HG03097 (cell line): ENCODE measurements around the gene KCNMA1.

Source experiments
- ATAC-seq: cut with Tn5 transposase; IDR thresholded peaks from one replicate; pipeline ENCODE4 v1.9.1; 2021; ENCODE audit not compliant: unreplicated experiment, low FRiP score

Gene KCNMA1

GRCh38 chr10:77293773-77294172 lies 343.8 kb downstream of the KCNMA1 start:
- ATAC-seq = no peak

GRCh38 chr10:77293347-77293746 lies 344.3 kb downstream of the KCNMA1 start:
- no peak for ATAC-seq

DNA sequence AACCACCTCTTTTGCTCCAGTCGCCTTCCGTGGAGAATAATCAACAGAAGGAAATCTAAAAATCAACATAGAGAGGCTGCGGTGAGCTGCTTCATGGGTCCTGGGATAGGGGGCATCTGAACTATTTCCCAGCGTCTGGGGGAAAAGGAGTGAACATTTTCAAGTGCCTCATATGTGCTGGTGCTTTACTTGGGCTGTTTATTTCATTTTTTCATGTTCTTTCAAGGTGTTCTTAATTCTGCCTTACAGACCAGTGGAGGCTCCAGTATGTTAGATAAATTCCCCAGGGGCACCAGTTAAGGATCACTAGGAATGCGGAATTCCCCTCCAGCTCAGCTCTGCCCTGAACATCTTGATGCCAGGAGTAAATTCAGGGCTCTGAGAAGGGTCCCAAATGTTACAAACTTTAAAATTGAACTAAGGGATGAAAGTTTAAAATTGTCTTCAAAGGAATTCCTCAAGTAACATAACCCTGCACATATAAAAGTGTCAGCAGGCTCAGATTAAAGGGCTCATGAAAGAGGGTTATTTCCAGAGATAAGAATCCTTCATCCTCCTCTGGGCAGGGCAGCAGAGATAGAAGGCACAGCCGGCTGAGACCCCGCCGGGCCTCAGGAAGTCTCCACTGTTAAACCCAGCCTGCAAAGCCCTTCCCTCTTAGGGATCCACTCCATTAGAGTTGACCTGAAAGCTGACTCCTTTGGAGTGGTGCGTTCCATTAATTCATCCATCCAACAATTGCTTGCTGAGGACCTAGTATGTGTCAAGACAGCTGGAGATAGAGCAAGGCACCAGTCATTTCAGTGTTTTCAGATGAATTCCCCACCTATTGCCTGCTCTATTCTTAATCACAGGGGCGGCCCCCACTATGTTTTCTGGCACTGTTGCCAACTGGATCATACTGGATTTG lies 345.8 kb downstream of the KCNMA1 start:
- no peak for ATAC-seq

GRCh38 chr10:77290528-77291155 lies 347.0 kb downstream of the KCNMA1 start:
- no peak for ATAC-seq

DNA sequence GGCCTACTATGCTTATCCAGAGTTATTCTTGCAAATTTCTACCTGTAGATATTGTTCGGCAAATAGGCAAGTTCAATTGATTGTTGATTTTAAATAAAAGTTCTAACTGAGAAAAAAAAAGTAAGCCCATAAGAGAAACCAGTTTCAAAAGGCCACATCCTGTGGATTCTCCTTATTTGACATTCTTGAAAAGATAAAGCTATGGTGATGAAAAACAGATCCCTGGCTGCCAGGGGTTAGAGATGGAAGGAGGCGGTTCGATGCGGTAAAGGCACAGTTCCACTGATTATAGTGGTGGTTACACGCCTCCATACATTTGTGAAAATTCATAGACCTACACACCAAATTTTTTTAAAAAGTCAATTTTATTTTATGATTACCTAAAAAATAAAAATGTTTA lies 347.8 kb downstream of the KCNMA1 start:
- ATAC-seq = no peak

DNA sequence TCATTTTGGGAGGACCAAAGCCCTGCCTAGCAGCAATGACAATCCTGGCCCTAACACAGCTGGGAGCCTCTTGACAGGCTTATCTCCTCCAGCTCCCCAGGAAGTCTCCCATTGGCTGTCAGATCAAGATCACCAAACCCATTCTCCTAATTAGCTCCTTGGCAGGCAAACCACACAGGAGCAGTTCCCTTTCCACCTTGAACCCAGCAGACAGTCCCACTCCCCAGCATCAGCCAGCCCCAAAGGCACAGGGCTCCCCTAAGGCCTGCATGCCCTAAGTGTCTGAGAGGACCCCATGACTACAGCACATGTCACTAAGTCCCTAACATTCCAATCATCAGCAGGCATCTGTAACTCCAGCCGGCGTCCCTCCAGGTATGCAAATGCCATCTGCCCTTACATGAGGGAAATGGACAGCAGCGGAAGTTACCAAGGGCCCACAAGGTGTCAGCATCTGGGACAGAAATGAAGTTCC lies 348.5 kb downstream of the KCNMA1 start:
- ATAC-seq = no peak

DNA sequence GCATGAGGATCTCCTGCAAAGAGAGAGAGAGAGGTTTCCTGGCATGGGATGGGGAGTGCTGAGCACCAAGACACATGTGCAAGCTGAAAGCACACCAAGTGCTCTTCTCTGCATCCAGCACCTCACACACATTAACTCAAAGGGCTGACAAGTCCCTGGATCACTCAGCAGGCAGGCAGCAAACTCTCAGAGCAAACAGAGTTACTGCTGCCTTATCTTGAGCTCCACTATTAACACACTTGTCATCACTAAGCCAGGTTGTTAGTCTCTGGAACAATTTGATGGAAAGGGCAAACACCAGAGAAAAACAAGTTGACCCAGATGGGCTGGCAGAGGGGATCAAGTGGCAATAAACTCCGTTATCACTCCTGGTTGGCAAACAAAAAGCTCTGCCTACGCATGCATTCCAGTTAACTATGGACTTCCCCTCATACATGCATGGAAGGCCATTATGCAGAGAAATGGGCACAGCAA lies 349.9 kb downstream of the KCNMA1 start:
- no peak for ATAC-seq

GRCh38 chr10:77286531-77287508 lies 350.8 kb downstream of the KCNMA1 start:
- ATAC-seq = no peak

DNA sequence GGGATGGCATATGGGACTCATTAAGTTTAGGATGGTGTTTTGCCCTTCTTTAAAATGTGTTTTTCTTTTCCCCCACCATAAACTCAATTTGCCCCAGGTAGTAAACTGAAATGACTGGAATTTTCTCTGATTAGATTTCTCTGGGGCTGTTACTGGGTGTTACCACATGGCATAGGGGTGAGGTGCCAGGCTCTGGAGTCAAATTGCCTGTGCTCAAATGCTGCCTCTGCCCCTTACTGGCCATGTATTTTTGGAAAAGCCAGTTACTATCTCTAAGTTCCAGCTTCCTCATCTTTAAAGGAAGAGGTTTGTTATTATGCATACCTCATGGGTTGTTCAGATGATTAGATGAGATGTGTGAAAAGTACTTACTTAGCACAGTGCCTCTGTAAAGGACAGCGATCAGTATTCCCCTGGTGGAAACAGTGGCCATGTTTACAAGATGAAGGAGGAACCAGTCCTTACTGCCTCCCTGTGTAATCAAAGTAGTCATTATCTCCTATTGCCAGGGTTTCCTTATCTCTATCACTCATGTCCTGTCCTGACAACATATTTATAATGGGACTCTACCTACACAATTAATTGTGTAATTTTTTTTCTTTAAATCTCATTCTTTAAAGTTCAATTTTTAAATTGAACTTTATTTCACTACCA lies 352.0 kb downstream of the KCNMA1 start:
- ATAC-seq = no peak

GRCh38 chr10:77284797-77285196 lies 352.8 kb downstream of the KCNMA1 start:
- ATAC-seq = no peak

- no peak for ATAC-seq
Measured at GRCh38 chr10:77283326-77283725, 354.3 kb downstream of the KCNMA1 start.

DNA sequence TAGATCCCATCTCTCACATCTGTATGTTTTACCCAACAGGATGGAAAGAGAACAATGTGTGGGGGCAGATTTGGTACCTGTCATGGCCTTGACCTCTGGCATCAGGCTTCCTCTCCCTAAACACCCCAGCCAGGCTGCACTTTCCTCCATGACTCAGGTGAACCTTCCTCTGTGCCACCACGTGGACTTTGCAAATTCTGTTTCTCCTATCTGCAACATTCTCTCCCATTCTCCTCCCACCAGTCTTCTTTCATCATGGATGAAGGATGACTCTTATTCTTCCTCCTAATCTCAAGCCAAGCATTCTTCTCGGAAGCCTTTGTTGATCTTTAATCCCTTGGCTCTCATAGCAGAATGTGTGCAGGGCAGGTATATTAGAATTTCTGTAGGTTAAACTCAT lies 355.4 kb downstream of the KCNMA1 start:
- ATAC-seq = no peak

- no peak for ATAC-seq
Measured at GRCh38 chr10:77281719-77282118, 355.9 kb downstream of the KCNMA1 start.

GRCh38 chr10:77279207-77279606 lies 358.4 kb downstream of the KCNMA1 start:
- ATAC-seq = no peak

- no peak for ATAC-seq
Measured at GRCh38 chr10:77274046-77274795, 363.4 kb downstream of the KCNMA1 start.

GRCh38 chr10:77269163-77269562 lies 368.4 kb downstream of the KCNMA1 start:
- no peak for ATAC-seq

- ATAC-seq = no peak
Measured at GRCh38 chr10:77268721-77269120, 368.9 kb downstream of the KCNMA1 start.

DNA sequence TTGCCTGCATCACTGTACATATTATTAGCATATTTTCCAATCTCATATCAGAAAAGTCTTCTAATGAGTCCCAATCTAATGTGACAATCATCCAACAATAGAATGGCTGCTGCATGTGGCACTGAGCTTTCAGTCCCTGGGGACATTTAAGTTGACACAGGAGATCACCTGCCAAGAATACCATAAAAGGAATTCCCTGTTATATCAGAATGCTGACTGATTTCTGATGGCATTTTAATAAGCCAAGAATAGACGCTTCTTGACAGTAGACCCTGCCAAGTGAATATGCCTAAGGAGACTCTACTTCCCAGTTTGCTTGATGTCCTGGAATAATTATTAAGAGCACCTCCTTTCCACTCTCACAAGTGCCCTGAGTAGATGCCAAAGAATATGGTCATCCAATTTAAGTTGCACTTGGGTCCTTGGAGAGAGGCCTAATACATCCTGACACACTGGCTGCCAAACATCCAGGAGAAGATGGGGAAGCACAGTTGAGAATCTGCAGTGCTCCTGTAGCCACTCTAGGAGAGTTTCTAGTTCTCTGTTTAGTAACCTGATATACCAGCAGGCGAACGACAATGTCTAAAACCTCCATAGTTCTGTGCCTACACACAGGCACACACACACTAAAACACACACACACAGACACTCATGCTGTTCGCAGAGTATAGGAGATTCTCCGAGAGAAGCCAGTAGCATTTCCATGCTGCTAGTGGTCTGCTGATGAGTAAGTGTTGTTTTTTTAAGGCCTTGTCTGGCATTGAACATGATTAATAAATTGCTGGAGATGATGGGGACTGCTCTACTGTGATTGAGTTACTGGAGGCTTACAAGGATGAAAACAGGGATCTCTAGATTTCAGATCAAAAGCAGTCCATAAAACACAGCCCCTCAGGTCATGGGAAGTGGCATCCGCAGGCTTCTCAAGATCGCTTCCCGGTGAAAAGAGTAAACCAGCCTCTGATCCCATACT lies 369.6 kb downstream of the KCNMA1 start:
- no peak for ATAC-seq
